ENCODE data around the gene IL17REL.
"Not testable (repeated sequence)": the region's sequence is repeated elsewhere in the genome, so short reads cannot be mapped to it uniquely, and the experiment has no call there.

IL17REL gene

GRCh38 chr22:49983148-49984042 lies 29.2 kb downstream of the IL17REL start:
- DNase-seq = no peak

DNA sequence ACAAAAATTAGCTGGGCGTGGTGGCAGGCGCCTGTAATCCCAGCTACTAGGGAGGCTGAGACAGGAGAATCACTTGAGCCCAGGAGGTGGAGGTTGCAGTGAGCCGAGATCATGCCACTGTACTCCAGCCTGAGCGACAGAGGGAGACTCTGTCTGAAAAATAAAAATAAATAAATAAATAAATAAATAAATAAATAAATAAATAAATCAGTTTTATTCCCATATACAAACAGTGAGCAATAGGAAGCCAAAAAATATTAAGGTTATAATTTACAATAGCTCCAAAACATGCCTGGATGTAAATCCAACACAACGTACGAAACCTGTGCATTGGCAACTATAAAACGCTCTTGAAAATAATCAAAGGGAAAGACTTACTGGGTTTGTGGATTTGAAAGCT lies 30.8 kb downstream of the IL17REL start:
- not testable (repeated sequence) for DNase-seq

DNA sequence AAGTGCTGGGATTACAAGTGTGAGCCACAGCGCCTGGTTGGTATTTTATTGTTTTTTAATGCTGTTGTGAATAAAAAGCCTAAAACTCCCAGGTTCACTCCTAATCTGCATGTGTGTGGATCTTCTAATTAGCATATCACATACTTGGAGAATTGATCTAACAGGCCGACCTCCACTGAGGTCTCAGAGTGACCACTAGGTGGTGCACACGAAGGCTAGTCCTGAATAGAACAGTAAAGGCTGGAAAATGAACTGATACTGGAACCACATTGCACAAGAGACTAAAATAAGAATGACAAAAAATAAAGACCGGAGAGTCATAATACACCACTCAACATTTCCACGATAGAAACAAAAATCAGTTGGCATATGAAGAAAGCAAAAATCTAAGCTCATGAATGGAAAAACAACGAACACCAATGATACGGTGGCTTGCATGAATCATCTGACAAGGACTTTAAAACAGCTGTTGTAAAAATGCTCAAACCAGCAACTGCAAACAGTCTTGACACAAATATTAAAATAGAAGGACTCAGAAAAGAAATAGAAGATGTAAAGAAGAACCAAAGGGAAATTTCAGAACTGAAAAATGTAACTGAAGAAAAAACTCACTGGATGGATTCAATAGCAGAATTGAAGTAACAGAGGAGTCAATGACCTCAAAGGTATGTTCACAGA lies 32.8 kb downstream of the IL17REL start:
- DNase-seq = no peak

- no peak for DNase-seq
These were observed 35.0 kb downstream of the IL17REL start for GRCh38 chr22:49977578-49977977.

DNA sequence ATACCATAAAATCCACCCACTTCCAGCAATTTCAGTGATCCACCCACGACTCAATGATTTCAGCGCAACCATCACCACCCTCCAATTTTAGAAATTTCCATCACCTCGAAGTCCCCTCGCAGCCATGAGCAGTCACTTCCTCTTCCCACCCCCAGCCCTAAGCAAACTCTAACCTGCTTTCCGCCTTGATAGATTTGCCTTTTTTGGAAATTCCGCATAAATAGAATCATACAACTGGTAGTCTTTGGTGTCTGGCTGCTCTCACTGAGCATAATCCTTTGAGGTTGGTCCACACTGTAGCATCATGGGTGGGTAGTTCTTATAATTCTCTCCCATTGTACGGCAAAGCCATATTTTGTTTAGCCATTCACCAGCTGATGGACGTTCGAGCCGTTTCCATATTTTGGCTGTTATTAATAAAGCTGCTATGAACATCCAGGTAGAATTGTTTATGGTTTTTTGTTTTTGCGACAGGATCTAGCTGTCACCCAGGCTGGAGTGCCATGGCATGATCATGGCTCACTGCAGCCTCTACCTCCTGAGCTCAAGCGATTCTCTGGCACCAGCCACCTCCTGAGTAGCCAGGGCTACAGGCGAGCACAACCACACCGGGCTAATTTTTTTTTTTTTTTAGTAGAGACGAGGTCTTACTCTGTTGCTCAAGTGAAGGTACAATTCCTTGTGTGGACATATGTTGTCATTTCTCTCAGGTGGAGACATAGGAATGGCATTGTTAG lies 36.0 kb downstream of the IL17REL start:
- no peak for DNase-seq

DNA sequence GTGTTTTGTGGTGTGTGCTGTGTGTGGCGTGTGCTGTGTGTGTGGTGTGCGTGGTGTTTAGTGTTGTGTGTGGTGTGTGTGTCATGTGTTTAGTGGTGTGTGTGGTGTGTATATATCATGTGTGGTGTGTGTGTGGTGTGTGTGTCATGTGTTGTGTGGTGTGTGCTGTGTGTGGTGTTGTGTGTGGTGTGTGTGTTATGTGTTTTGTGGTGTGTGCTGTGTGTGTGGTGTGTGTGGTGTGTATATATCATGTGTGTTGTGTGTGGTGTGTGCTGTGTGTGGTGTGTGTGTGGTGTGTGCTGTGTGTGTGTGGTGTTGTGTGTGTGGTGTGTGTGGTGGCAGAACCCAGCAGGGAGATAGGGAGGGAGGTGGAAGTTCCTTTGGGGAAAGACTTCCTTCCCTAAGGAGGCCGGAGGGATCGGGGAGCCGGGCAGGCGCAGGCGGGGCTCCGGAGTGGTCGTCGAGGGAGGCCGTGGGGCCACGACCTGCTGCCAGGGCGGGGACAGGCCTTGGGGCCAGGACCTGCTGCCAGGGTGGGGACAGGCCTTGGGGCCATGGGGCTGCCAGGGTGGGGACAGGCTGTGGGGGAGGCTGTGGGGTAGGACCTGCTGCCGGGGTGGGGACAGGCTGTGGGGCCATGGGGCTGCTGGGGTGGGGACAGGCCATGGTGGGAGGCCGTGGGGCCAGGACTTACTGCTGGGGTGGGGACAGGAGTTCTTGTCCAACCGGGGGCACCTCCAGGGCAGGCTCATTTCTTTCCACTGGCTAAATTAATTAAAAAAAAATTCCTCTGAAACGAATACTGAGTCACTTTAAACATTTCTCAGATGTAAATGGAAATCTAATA lies 36.8 kb downstream of the IL17REL start:
- no peak for DNase-seq

- no peak for DNase-seq
These were observed 39.3 kb downstream of the IL17REL start for GRCh38 chr22:49973018-49973961.

DNA sequence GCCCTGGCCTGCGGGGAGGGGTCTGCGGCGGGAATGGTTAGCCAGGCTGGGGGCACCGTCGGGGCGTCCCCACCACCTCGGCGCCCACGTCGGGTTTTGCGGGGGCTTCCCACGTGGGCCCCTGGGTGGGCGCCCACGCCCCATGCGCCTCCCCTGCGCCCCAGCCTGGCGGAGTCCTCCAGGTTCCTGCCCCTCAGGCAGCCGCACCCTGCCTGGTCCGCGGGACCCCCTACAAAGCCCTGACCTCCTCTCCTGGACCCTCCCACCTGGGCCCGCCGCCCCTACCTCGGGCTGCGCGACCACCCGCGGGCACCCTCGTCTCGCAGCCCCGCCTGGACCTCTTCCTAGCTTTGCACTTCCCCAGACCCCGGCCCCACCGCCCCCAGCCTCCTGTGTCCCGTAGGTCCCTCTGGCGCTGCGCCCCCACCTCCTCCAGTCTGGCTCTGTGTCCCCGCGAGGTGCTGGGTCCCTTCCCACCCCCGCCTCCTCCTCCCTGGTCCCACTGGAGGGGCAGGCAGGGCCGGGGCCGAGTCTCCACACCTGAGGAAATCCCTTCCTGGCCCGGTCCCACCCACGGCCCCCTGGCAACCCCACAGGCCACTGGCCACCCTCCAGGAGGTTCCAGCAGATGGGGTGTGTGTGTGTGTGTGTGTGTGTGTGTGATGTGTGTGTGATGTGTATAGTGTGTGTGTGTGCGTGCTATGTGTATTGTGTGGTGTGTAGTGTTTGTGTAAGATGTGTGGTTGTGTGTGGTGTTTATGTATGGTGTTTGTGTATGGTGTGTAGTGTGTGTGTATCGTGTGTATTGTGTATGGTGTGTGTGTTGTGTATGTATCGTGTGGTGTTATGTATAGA lies 40.2 kb downstream of the IL17REL start:
- DNase-seq = no peak

- no peak for DNase-seq
These were observed 41.1 kb downstream of the IL17REL start for GRCh38 chr22:49971232-49972162.

DNA sequence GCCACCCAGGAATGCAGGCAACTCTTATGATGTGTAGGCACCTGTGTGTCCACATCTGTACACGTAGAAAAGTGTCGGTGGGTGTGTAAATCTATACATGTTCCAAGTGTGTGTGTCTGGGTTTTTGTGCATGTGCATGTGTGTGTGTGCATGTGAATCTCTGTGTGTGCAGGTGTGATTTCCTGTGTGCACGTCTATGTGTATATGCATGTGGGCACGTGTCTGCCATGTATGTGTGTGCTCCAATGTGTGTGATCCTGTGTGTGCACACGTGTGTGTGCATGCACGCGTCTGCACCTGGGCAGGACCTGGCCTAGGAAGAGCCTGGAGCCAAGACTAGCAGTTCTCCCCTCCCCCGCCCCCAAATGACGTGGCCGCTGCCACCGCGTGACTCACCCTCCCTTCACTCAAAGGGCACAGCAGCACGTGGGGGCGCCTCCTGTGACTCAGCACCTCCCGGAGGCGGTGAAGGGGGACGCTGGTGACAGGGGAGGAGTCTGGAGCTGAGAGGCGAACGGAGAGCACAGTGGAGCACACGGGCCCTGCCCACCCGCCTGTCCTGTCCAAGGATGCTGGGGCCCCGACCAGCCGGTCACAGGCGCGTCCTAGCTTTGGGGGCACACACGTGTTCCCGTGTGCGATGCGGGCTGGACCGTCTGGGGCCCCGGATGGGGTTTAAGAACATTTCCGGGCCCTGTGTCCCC lies 41.9 kb downstream of the IL17REL start:
- peak; percentile 79 for DNase-seq

- DNase-seq = no peak
These were observed 42.6 kb downstream of the IL17REL start for GRCh38 chr22:49969751-49970527.

DNA sequence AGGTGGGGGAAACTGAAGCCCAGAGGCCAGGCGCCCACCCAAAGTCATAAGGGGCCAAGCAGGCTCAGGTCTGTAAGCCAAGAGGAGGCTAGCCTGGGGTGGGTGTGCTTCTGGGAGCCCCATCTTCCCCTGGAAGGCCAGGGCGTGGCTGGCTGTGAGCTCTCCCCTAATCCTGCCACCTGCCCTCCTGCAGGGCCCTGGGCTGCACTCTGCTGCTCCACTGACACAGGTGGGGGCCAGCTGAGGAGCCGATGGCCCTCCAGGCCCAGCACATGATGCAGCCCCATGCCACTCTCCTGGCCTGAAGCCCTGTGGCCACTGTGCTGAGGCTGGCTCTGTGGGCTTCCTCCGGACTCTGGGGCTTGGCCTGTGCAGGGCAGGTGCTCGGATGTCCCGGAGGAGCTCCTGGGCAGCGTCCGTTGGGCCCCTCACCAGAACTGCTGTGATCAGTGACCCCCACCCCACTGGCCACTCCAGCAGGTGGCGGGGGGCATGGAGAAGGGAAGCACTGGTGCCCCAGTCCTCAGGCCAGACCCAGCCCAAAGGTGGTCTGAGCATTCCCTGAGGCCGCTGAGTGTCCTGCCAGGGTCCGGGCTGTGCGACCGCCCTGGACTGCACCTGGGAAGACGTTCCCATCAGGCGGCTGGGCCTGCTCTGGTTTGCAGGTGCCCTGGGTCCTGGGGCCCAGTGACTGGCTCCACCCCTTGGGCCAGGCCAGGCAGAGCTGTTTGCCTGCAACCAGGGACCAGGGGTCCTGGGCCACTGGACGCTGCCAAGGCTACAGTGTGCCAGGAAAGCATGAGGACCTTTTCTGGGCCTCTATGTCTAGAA lies 43.5 kb downstream of the IL17REL start:
- DNase-seq = no peak

DNA sequence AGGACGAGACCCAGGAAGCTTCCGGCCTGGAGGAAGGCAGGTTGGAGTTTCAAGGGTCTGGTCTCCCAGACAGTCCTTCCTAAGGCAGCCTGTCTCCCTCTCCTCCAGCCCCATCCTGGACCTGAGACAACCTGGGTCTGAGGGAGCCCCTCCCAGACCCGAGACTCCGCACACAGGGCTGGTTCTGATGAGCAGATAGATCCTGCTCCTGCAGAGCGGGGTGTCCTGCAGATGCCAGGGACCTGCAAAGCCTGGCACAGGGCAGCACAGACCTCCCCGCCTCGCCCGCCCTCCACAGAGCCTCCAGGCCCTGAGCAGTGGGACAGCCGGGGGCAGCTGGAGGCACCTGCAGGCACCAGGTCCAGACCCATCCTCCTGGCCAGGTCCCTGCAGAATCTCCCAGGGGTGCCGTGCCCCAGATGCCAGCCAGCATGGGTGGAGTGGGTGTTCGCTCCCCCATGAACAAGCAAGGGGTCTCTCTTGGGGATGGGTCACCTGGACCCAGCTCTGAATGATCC lies 44.2 kb downstream of the IL17REL start:
- DNase-seq = no peak

DNA sequence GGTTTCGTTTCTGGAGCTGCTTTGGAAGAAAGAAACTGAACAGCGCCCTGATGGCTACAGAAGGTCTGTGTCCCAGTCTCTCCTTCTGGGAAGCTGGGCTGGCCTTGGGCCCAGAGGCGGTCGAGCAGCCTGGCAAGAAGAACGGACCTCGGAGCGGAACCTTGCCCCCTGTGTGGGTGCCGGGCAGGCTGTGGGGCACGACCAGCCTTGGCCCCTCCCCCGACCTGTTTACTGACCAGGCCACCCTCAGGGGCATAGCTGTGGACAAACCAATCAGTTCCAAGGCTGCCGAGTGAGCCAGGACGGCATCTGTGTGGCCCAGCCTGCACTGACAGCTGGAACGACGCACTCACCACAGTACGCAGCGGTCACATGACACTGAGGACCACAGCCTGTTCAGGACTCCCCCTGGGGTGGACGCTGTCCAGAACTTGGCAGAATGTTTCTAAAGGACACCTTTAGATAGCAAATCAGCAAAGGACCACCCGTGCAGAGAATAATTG lies 44.8 kb downstream of the IL17REL start:
- no peak for DNase-seq

- no peak for DNase-seq
These were observed 45.5 kb downstream of the IL17REL start for GRCh38 chr22:49966774-49967705.

All from NCI-H1436 treated with DMSO at 0.1 percent for 48 hours (cell line).